WI38 (cell line): Measurements from ENCODE around the gene INHBE.
"Not testable (repeated sequence)": the region's sequence is repeated elsewhere in the genome, so short reads cannot be mapped to it uniquely, and the experiment has no call there.

Experiments
- H3K4me3 ChIP-seq: 2 replicates; pipeline ENCODE4 v1.5.1; 2011; ENCODE audit warnings: low read depth, mild to moderate bottlenecking, control low read depth, low read length
- CTCF ChIP-seq: IDR thresholded peaks from 2 replicates; pipeline ENCODE4 v1.5.1; 2012; ENCODE audit warnings: low read depth, mild to moderate bottlenecking, control low read depth, low read length

Gene INHBE

GRCh38 chr12:57487597-57488401 lies 32.7 kb downstream of the INHBE start, which contains the start of gene MARS1:
TSS of gene MARS1 (plus strand) at chr12:57488068. CDS start at chr12:57488091, 23 bp downstream.
- peak within 1 kb of the TSS; percentile 99 for H3K4me3 ChIP-seq
- TF ChIP-seq CTCF = no peak

GRCh38 chr12:57488402-57489156 lies 33.5 kb downstream of the INHBE start:
- H3K4me3 ChIP-seq = peak overlapping the region; percentile 99
- no peak for TF ChIP-seq CTCF

DNA sequence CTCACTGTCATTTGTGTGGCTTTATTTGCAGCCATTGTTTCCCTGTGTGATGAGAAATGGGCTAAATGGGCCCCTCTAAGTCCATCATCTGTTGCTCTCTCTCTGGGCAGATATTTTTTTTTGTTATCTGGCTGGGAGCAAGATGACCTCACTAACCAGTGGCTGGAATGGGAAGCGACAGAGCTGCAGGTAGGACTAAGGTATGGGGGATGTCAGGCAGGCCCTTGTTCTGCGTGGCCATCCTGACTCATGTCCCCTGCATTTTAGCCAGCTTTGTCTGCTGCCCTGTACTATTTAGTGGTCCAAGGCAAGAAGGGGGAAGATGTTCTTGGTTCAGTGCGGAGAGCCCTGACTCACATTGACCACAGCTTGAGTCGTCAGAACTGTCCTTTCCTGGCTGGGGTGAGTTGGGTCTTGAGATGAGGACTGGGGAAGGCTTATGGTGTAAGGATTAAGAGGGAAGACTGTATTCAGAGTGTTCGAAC lies 34.1 kb downstream of the INHBE start:
- TF ChIP-seq CTCF = no peak

DNA sequence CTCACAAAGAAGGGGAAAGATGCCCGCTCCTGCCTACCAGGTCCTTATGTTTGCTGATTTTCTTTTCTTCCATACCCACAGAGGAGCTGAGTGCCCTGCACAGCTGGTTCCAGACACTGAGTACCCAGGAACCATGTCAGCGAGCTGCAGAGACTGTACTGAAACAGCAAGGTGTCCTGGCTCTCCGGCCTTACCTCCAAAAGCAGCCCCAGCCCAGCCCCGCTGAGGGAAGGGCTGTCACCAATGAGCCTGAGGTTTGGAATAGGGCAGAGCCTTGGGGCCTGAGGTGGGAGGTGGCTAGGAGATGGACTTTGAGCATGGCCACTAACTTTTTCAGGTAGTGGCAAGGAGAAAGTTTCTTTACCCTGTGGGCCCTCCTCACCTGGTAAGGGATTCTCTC lies 35.0 kb downstream of the INHBE start:
- TF ChIP-seq CTCF = no peak
- no peak overlapping the region for H3K4me3 ChIP-seq

More for the DNA sequence above, 34.1 kb downstream of the INHBE start:
- H3K4me3 ChIP-seq = peak overlapping the region; percentile 99

GRCh38 chr12:57491393-57492280 lies 36.5 kb downstream of the INHBE start:
- no peak for TF ChIP-seq CTCF

DNA sequence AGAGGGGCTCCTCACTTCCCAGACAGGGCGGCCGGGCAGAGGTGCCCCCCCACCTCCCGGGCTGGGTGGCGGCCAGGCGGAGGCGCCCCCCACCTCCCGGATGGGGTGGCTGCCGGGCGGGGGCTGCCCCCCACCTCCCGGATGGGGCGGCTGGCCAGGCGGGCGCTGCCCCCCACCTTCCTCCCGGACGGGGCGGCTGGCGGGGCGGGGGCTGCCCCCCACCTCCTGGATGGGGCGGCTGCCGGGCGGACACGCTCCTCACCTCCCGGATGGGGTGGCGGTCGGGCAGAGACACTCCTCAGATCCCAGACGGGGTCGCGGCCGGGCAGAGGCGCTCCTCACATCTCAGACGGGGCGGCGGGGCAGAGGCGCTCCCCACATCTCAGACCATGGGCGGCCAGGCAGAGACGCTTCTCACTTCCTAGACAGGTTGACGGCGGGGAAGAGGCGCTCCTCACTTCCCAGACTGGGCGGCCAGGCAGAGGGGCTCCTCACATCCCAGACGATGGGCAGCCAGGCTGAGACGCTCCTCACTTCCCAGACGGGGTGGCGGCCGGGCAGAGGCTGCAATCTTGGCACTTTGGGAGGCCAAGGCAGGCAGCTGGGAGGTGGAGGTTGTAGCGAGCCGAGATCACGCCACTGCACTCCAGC lies 40.1 kb downstream of the INHBE start:
- H3K4me3 ChIP-seq = not testable (repeated sequence)

More at GRCh38 chr12:57491393-57492280, 36.5 kb downstream of the INHBE start:
- no peak overlapping the region for H3K4me3 ChIP-seq

GRCh38 chr12:57496822-57497221 lies 41.7 kb downstream of the INHBE start:
- H3K4me3 ChIP-seq = no peak overlapping the region
- no peak for TF ChIP-seq CTCF
